ENCODE data around the gene FMNL3. TPM values are rescaled to one million over a fixed set of nuclear protein-coding genes. Genes with fewer than 3 reads are reported as not detected.

The FMNL3 gene, protein sequence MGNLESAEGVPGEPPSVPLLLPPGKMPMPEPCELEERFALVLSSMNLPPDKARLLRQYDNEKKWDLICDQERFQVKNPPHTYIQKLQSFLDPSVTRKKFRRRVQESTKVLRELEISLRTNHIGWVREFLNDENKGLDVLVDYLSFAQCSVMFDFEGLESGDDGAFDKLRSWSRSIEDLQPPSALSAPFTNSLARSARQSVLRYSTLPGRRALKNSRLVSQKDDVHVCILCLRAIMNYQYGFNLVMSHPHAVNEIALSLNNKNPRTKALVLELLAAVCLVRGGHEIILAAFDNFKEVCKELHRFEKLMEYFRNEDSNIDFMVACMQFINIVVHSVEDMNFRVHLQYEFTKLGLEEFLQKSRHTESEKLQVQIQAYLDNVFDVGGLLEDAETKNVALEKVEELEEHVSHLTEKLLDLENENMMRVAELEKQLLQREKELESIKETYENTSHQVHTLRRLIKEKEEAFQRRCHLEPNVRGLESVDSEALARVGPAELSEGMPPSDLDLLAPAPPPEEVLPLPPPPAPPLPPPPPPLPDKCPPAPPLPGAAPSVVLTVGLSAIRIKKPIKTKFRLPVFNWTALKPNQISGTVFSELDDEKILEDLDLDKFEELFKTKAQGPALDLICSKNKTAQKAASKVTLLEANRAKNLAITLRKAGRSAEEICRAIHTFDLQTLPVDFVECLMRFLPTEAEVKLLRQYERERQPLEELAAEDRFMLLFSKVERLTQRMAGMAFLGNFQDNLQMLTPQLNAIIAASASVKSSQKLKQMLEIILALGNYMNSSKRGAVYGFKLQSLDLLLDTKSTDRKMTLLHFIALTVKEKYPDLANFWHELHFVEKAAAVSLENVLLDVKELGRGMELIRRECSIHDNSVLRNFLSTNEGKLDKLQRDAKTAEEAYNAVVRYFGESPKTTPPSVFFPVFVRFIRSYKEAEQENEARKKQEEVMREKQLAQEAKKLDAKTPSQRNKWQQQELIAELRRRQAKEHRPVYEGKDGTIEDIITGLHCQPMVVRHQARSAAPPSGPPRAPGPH
- polyA plus RNA-seq (2011; rRNA removed) (10.6 and 13.3 TPM in 2 replicates), polyA minus RNA-seq (2011; rRNA and poly(A)+ RNA removed) (28.3 and 32.5 TPM in 2 replicates)

- DNase-seq (ENCODE audit: low read depth): peak; percentile 59
- CTCF ChIA-PET: interaction anchor here (0.9 to 16.2 kb wide), 6 partner anchors 33 to 78 kb away, joined by 3 to 413 read pairs (median 4); partner anchors contain the start of gene TMBIM6
- H3K27me3 ChIP-seq (ENCODE audit: control insufficient read depth, insufficient read depth, low read length): peaks cover 7% of the 10 kb centered on the region
- H3K36me3 ChIP-seq (ENCODE audit: control insufficient read depth, insufficient read depth, low read length): no peaks in the 10 kb centered on the region
- H3K4me3 ChIP-seq (ENCODE audit: low read depth, low read length): peak within 1 kb of the TSS; percentile 83
- POLR2A ChIA-PET: interaction anchor here (0.6 kb wide), 2 partner anchors 20 to 62 kb away, joined by 4 to 6 read pairs; no protein-coding TSS in a partner anchor
- TF ChIP-seq, protein P1, sequence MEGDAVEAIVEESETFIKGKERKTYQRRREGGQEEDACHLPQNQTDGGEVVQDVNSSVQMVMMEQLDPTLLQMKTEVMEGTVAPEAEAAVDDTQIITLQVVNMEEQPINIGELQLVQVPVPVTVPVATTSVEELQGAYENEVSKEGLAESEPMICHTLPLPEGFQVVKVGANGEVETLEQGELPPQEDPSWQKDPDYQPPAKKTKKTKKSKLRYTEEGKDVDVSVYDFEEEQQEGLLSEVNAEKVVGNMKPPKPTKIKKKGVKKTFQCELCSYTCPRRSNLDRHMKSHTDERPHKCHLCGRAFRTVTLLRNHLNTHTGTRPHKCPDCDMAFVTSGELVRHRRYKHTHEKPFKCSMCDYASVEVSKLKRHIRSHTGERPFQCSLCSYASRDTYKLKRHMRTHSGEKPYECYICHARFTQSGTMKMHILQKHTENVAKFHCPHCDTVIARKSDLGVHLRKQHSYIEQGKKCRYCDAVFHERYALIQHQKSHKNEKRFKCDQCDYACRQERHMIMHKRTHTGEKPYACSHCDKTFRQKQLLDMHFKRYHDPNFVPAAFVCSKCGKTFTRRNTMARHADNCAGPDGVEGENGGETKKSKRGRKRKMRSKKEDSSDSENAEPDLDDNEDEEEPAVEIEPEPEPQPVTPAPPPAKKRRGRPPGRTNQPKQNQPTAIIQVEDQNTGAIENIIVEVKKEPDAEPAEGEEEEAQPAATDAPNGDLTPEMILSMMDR (IDR thresholded peaks at IDR 0.05; ENCODE audit: insufficient read depth, low read depth, low read length): peak; percentile 91
These were observed at the start of gene FMNL3 for GRCh38 chr12:49707128-49707811. Gene FMNL3, minus strand, starts transcription at chr12:49707405. Its CDS starts 225 bp downstream, at chr12:49707180.

DNA sequence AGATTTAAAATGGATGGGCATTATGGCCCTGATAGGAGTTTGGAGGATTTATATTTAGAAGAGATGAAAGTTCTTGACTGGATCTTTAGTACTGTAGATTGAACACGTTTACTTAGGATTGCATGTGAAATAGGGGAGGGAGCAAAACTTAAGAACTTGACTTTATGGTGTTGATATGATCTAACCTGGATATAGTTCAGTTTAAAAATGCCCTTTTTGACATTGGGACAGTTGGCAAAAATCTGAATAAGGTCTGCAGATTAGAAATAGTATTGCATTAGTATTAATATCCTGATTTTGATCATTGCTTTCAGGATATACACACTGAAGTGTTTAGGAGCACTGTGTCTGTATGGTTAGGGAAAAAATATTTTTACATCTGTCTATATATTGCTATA, 43.8 kb upstream of the FMNL3 start:
- H3K27me3 ChIP-seq (ENCODE audit: control insufficient read depth, insufficient read depth, low read length): no peaks in the 10 kb centered on the region
- no peak for DNase-seq (ENCODE audit: low read depth)
- peaks cover 12% of the 10 kb centered on the region for H3K36me3 ChIP-seq (ENCODE audit: control insufficient read depth, insufficient read depth, low read length)
- ChIA-PET POLR2A (no interaction called here), CTCF (no interaction called here)
- TF ChIP-seq, protein P1 (IDR thresholded peaks at IDR 0.05; ENCODE audit: insufficient read depth, low read depth, low read length): no peak
- H3K4me3 ChIP-seq (ENCODE audit: low read depth, low read length): no peak overlapping the region

DNA sequence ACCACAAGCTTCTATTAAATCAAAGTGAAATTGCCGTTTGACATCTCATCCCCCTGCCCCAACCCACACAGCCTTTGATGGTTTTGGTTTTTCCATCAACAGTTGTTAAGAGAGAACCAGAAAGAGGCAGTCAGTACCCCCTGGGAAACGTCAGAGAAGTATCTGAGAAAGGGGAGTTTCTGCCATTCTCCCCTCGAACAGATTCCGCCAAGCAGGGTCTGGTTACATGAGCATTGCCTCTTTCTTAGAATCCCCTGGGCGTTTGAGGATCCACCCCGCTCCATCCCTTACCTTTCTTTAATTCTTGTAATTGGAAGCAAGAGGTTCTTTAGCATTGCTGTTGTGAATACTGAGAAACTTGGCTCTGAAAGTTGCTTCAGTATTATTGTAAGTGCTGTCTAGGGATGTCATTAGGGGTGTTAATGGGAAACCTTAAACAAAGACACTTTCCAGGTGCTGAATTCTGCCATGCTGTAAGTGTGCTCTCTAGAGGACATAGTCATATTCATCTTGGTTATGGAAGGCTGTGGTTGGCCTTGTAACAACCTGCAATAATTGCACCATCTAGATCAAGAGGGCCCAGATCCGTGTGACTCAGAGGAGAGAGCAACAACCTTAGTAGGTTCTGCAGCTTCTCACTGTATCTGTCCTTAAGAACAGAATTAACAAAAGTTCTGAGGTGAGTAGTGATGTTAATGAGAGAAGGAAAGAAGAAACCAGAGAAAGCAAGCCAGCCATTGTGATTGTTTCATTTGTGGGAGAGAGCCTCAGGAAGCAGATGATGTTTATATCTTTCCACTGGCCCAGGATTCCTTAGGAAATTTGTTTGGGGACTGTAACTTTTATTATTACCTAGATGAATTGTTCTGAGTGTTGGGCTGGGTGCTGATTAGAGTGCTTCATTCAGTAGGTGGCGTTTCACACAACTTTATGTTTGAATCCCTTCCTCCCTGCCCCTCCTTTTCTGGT, 43.1 kb upstream of the FMNL3 start:
- TF ChIP-seq, protein P1 (IDR thresholded peaks at IDR 0.05; ENCODE audit: insufficient read depth, low read depth, low read length): no peak
- no peak for DNase-seq (ENCODE audit: low read depth)
- Histone ChIP-seq H3K4me3 (ENCODE audit: low read depth, low read length) (no peak overlapping the region), H3K36me3 (ENCODE audit: control insufficient read depth, insufficient read depth, low read length) (peaks cover 11% of the 10 kb centered on the region), H3K27me3 (ENCODE audit: control insufficient read depth, insufficient read depth, low read length) (no peaks in the 10 kb centered on the region)
- ChIA-PET CTCF (interaction anchor here (1.1 to 1.8 kb wide), 2 partner anchors 9 to 12 kb away, joined by 8 to 9 read pairs; partner anchors contain the start of gene TMBIM6), POLR2A (no interaction called here)

GRCh38 chr12:49748800-49749199, 41.6 kb upstream of the FMNL3 start:
- CTCF ChIA-PET: interaction anchor here (1.5 to 1.8 kb wide), 2 partner anchors 13 to 78 kb away, joined by 4 to 8 read pairs; no protein-coding TSS in a partner anchor
- no peak for DNase-seq (ENCODE audit: low read depth)
- H3K4me3 ChIP-seq (ENCODE audit: low read depth, low read length): no peak overlapping the region
- TF ChIP-seq, protein P1 (IDR thresholded peaks at IDR 0.05; ENCODE audit: insufficient read depth, low read depth, low read length): no peak
- no peaks in the 10 kb centered on the region for H3K27me3 ChIP-seq (ENCODE audit: control insufficient read depth, insufficient read depth, low read length)
- H3K36me3 ChIP-seq (ENCODE audit: control insufficient read depth, insufficient read depth, low read length): peaks cover 5% of the 10 kb centered on the region; the same call in 1 of the 2 replicates
- POLR2A ChIA-PET: interaction anchor here (0.6 kb wide), 2 partner anchors 12 to 236 kb away, joined by 3 to 10 read pairs; no protein-coding TSS in a partner anchor

All from BJ (cell line).